HCT116 (cell line): Measurements from ENCODE around the gene FRAS1. TPM values are rescaled to one million over a fixed set of nuclear protein-coding genes. Genes with fewer than 3 reads are reported as not detected.

Source experiments
- ATAC-seq: fragments of 200-7000 bp; cut with Tn5 transposase; 2 replicates; pipeline ENCODE4 v1.9.1; 2020; ENCODE audit warnings: mild to moderate bottlenecking, moderate library complexity
- BruUV-seq: library from RNA; stranded (reverse); fragments of 400-500 nt; replicated peaks from 2 replicates; lab custom pipeline; 2021; lab: Mats Ljungman, UMichigan
- CTCF ChIA-PET: fragments of 300-600 bp; sonication (Branson Sonifier 250); formaldehyde crosslinking; loops from one replicate; lab custom pipeline; 2021; ENCODE audit warnings: antibody characterized with exemption; lab: Charles Lee
- POLR2A ChIA-PET: fragments of 300-600, 350-600 bp; sonication (Branson Sonifier 250); formaldehyde crosslinking; loops from one replicate; lab custom pipeline; 2021; ENCODE audit warnings: antibody characterized with exemption; lab: Charles Lee
- RAD21 ChIA-PET, 2 experiments: fragments of 300-600 bp; sonication (Branson Sonifier 250); formaldehyde crosslinking; loops; one replicate each; lab custom pipeline; 2023; ENCODE audit warnings: low total read pairs in 2 of 2; ENCODE audit not compliant: uncharacterized antibody in 2 of 2, unreplicated experiment in 2 of 2, low non-redundant PET in 1 of 2; lab: Charles Lee
- DNase-seq: peaks from one replicate; pipeline ENCODE4 v3.0.0-alpha.2; 2010; ENCODE audit warnings: low read depth, low spot score
- H2AFZ ChIP-seq: fragments of 200-600 bp; shearing (Covaris generic), sonication (generic); 2 replicates; pipeline ENCODE4 v1.6.1; 2017; ENCODE audit warnings: low read depth, mixed run types, mixed read lengths, antibody characterized with exemption, low read length; ENCODE audit not compliant: poor library complexity, severe bottlenecking
- H3K27ac ChIP-seq: 2 replicates; pipeline ENCODE4 v1.5.1; 2012; ENCODE audit warnings: low read depth, low read length
- H3K27me3 ChIP-seq: fragments of 200-600 bp; sonication (generic); 2 replicates; pipeline ENCODE4 v1.6.1; 2016; ENCODE audit warnings: mixed run types, low read length, mixed read lengths; ENCODE audit not compliant: insufficient read depth
- H3K36me3 ChIP-seq, 2 experiments: fragments of 200-500 bp in 1 of 2; fragments of 200-600 bp in 1 of 2; sonication (Bioruptor generic) in 1 of 2; sonication (generic) in 1 of 2; 2 replicates each; pipeline versions ENCODE4 v1.5.1 to v1.6.1; 2014 to 2016; ENCODE audit warnings: low read length in 2 of 2, inconsistent platforms in 1 of 2, mixed read lengths in 1 of 2, mixed run types in 1 of 2; ENCODE audit not compliant: insufficient read depth in 2 of 2, control insufficient read depth in 1 of 2
- H3K4me1 ChIP-seq, 2 experiments: fragments of 200-600 bp in 1 of 2; sonication (generic) in 1 of 2; 2 replicates each; pipeline versions ENCODE4 v1.5.1 to v1.6.1; 2012 to 2017; ENCODE audit warnings: low read length in 2 of 2, inconsistent platforms in 1 of 2, mild to moderate bottlenecking in 1 of 2, mixed read lengths in 1 of 2, mixed run types in 1 of 2, moderate library complexity in 1 of 2; ENCODE audit not compliant: insufficient read depth in 2 of 2, control insufficient read depth in 1 of 2
- H3K4me2 ChIP-seq: fragments of 200-600 bp; sonication (generic); 2 replicates; pipeline ENCODE4 v1.6.1; 2017; ENCODE audit warnings: mixed run types, low read length, mixed read lengths
- H3K4me3 ChIP-seq, 2 experiments: fragments of 200-600 bp in 1 of 2; sonication (generic) in 1 of 2; replicated peaks in 1 of 2; 2 replicates each; pipeline ENCODE4 v1.5.1; 2011 to 2016; ENCODE audit warnings: low read length in 2 of 2, control low read depth in 1 of 2, low read depth in 1 of 2, mild to moderate bottlenecking in 1 of 2, mixed read lengths in 1 of 2, mixed run types in 1 of 2
- H3K79me2 ChIP-seq: fragments of 200-600 bp; sonication (generic); 2 replicates; pipeline ENCODE4 v1.6.1; 2017; ENCODE audit warnings: mild to moderate bottlenecking, mixed run types, low read length, moderate library complexity, mixed read lengths; ENCODE audit not compliant: insufficient read depth
- H3K9ac ChIP-seq: fragments of 200-600 bp; sonication (generic); 2 replicates; pipeline ENCODE4 v1.6.1; 2016; ENCODE audit warnings: low read length, mixed read lengths
- H3K9me2 ChIP-seq: fragments of 200-600 bp; sonication (generic), shearing (Covaris generic); 2 replicates; pipeline ENCODE4 v1.6.1; 2017; ENCODE audit warnings: mixed run types, mild to moderate bottlenecking, moderate library complexity; ENCODE audit not compliant: insufficient read depth
- H3K9me3 ChIP-seq, 2 experiments: fragments of 200-500 bp in 1 of 2; fragments of 200-600 bp in 1 of 2; sonication (Bioruptor generic) in 1 of 2; sonication (generic) in 1 of 2; 2 replicates each; pipeline ENCODE4 v1.6.1; 2014 to 2017; ENCODE audit warnings: low read length in 2 of 2, mixed read lengths in 2 of 2, inconsistent platforms in 1 of 2, low read depth in 1 of 2, mild to moderate bottlenecking in 1 of 2, mixed run types in 1 of 2, moderate library complexity in 1 of 2; ENCODE audit not compliant: control insufficient read depth in 1 of 2, insufficient read depth in 1 of 2
- H4K20me1 ChIP-seq: fragments of 200-600 bp; sonication (generic), shearing (Covaris generic); 2 replicates; pipeline ENCODE4 v1.6.1; 2017; ENCODE audit warnings: mixed run types, mild to moderate bottlenecking, moderate library complexity; ENCODE audit not compliant: insufficient read depth
- ATF3 ChIP-seq: IDR thresholded peaks from 2 replicates; pipeline ENCODE4 v1.6.1; 2012
- CEBPB ChIP-seq: IDR thresholded peaks from 2 replicates; pipeline ENCODE4 v1.6.1; 2012; ENCODE audit warnings: low read depth
- CTCF ChIP-seq, 3 experiments: fragments of 200-600 bp in 1 of 3; sonication (generic) in 1 of 3; IDR thresholded peaks in 2 of 3; conservative IDR thresholded peaks in 1 of 3; 2 replicates each; pipeline ENCODE4 v1.5.1; 2012 to 2017; ENCODE audit warnings: low read depth in 2 of 3, low read length in 2 of 3, antibody characterized with exemption in 1 of 3, borderline replicate concordance in 1 of 3, control low read depth in 1 of 3, mild to moderate bottlenecking in 1 of 3, mixed read lengths in 1 of 3, mixed run types in 1 of 3, moderate library complexity in 1 of 3; ENCODE audit not compliant: insufficient read depth in 1 of 3
- EGR1 ChIP-seq: IDR thresholded peaks from 2 replicates; pipeline ENCODE4 v1.6.1; 2012; ENCODE audit warnings: low read depth
- EZH2 ChIP-seq: fragments of 200-600 bp; sonication (generic); IDR thresholded peaks from 2 replicates; pipeline ENCODE4 v1.6.1; 2017; ENCODE audit warnings: antibody characterized with exemption, mixed run types
- EZH2phosphoT487 ChIP-seq: fragments of 200-600 bp; IDR thresholded peaks from 2 replicates; pipeline ENCODE4 v1.6.1; 2018; ENCODE audit warnings: antibody characterized with exemption, borderline replicate concordance
- FOSL1 ChIP-seq: IDR thresholded peaks from 2 replicates; pipeline ENCODE4 v1.6.1; 2012; ENCODE audit warnings: low read depth
- JUND ChIP-seq: IDR thresholded peaks from 2 replicates; pipeline ENCODE4 v1.6.1; 2012
- POLR2A ChIP-seq: IDR thresholded peaks from 2 replicates; pipeline ENCODE4 v1.7.0; 2011; ENCODE audit warnings: borderline replicate concordance; ENCODE audit not compliant: insufficient read depth, insufficient read length; ENCODE audit errors: extremely low read depth
- POLR2AphosphoS5 ChIP-seq: IDR thresholded peaks from 2 replicates; pipeline ENCODE4 v1.6.1; 2011; ENCODE audit warnings: mild to moderate bottlenecking, low read depth, low read length, moderate library complexity
- RAD21 ChIP-seq: IDR thresholded peaks from 2 replicates; pipeline ENCODE4 v1.6.1; 2012; ENCODE audit warnings: low read depth, mild to moderate bottlenecking
- REST ChIP-seq: IDR thresholded peaks from 2 replicates; pipeline ENCODE4 v1.6.1; 2012; ENCODE audit warnings: low read depth
- SIN3A ChIP-seq: IDR thresholded peaks from 2 replicates; pipeline ENCODE4 v1.6.1; 2012; ENCODE audit warnings: low read depth
- SRF ChIP-seq: IDR thresholded peaks from 2 replicates; pipeline ENCODE4 v1.6.1; 2012; ENCODE audit warnings: low read depth
- YY1 ChIP-seq: IDR thresholded peaks from 2 replicates; pipeline ENCODE4 v1.6.1; 2011; ENCODE audit warnings: low read length, low read depth, moderate library complexity, mild to moderate bottlenecking; ENCODE audit not compliant: insufficient replicate concordance; ENCODE audit errors: extremely low read depth
- ZBTB33 ChIP-seq: IDR thresholded peaks from 2 replicates; pipeline ENCODE4 v1.6.1; 2011; ENCODE audit warnings: mild to moderate bottlenecking, low read length, moderate library complexity; ENCODE audit not compliant: insufficient replicate concordance; ENCODE audit errors: extremely low read depth
- ZFX ChIP-seq: fragments of 450-650 bp; IDR thresholded peaks from 2 replicates; pipeline ENCODE4 v1.6.1; 2017
- intact Hi-C: fragments of 100-400 bp; cut with micrococcal nuclease; formaldehyde crosslinking; loops from 2 replicates; pipeline ENCODE4 v1.10.0; 2022
- total RNA-seq: library from RNA; stranded (reverse); gene quantifications from one replicate; pipeline ENCODE4 v1.2.1, GENCODE V29; 2021; ENCODE audit not compliant: unreplicated experiment

Gene FRAS1
- total RNA-seq, 1 experiment from 2014 or later = 33.5 TPM

- Histone ChIP-seq H3K9me2 (no peaks in the 10 kb centered on the region), H2AFZ (no peak overlapping the region), H3K4me1 (no peaks in the 10 kb centered on the region), H3K9me3 (no peaks in the 10 kb centered on the region), H3K27me3 (no peaks in the 10 kb centered on the region), H3K4me3 (no peak overlapping the region), H3K36me3 (peaks cover 3 to 67% of the 10 kb centered on the region in 2 experiments; a peak in 3 of 4 replicates), H4K20me1 (no peaks in the 10 kb centered on the region; the same call in 1 of the 2 replicates), H3K79me2 (no peaks in the 10 kb centered on the region), H3K4me2 (no peak overlapping the region), H3K27ac (no peak overlapping the region), H3K9ac (no peak overlapping the region)
- ChIA-PET CTCF (no interaction called here), RAD21 (interaction anchor here in 1 of 2 experiments (0.6 kb wide), 1 partner anchor 292 kb away, joined by 3 read pairs; no protein-coding TSS in a partner anchor), POLR2A (no interaction called here)
- DNase-seq = no peak
- intact Hi-C loops = no loop called here
- BruUV-seq = no TSS peak
- ATAC-seq = peak; percentile 78
- TF ChIP-seq RAD21 (peak; percentile 11; the same call in 1 of the 2 replicates), EGR1 (no peak), POLR2A (no peak), EZH2phosphoT487 (no peak), JUND (no peak), SIN3A (no peak), ATF3 (no peak), ZBTB33 (no peak), EZH2 (no peak), YY1 (no peak), CEBPB (no peak), ZFX (no peak), REST (no peak), POLR2AphosphoS5 (no peak), FOSL1 (no peak), SRF (no peak), CTCF (IDR thresholded peaks at IDR 0.05 in 2 of 3, conservative IDR thresholded peaks at IDR 0.05 in 1 of 3; ENCODE audit: borderline replicate concordance in 1 of 3, insufficient read depth in 1 of 3, low read depth in 2 of 3, low read length in 2 of 3) (peak in 2 of 3 experiments; percentile 63 to 69; a peak in 4 of 6 replicates)
These were observed 535.1 kb downstream of the FRAS1 start for GRCh38 chr4:78592088-78592783.
